Placental epithelial cell (primary cell): ENCODE measurements around the gene TMCO4. TPM values are rescaled to one million over a fixed set of nuclear protein-coding genes. Genes with fewer than 3 reads are reported as not detected.

Source experiments
- total RNA-seq: library from RNA; depleted of rRNA; stranded (reverse); fragments of >200 nt; gene quantifications from 2 replicates; pipeline ENCODE4 v1.2.3, GENCODE V29; 2012

Gene TMCO4
- total RNA-seq: 33.8 and 39.1 TPM in 2 replicates

DNA sequence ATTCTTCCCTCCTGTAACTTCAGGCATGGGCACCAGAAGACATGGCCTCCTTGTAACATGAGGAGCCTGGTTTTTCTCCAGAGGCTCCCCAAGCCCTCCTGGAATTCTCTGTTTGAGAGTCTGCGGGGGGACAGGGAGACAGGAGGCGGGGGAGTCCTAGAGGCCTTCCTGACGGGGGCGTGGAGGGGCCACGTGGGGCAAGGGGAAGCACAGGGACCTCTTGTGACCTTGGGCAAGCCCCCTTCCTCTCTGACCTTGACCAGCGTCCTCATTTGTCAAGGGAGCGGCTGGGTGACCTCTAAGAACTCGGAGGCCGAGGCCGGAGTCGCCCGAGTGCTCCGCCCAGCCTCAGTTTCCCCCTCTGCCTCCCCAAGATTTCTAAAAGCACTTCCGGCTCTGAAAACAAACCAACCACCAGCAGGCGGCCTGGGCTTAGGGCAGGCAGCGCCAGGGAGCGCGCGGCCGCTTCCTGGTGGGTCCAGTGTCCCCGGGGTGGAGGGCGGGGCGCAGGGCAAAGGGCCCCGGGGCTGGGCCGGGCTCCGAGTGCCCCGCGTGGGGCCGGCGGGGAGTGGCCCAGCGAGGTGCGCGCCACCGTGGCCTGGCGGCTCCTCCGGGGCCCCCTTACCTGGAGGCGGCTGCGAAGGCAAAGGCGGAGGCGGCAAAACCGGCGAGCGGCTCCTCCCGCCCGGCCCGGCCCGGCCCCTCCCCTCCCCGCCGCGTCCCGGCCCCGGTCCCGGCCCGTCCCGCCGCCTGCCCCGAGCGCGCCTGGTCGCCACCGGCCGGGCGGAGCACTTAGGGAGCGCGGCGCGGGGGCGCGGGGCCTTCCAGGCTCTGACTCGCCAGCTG is at the start of gene TMCO4:
Gene TMCO4, minus strand, starts transcription at position 687 of the 846 bp plus-strand sequence. CDS start 19,158 bp downstream, outside the sequence.

GRCh38 chr1:19814681-19815503 is 15.2 kb upstream of the TMCO4 start, which contains the start of gene RNF186:
RNF186 (minus strand) TSS chr1:19815283; CDS start chr1:19815101, 182 bp downstream.

GRCh38 chr1:19664453-19665185 is 135.1 kb downstream of the TMCO4 start, which contains the start of gene HTR6:
HTR6 (plus strand) TSS chr1:19664875; CDS start chr1:19665754, 879 bp downstream.

DNA sequence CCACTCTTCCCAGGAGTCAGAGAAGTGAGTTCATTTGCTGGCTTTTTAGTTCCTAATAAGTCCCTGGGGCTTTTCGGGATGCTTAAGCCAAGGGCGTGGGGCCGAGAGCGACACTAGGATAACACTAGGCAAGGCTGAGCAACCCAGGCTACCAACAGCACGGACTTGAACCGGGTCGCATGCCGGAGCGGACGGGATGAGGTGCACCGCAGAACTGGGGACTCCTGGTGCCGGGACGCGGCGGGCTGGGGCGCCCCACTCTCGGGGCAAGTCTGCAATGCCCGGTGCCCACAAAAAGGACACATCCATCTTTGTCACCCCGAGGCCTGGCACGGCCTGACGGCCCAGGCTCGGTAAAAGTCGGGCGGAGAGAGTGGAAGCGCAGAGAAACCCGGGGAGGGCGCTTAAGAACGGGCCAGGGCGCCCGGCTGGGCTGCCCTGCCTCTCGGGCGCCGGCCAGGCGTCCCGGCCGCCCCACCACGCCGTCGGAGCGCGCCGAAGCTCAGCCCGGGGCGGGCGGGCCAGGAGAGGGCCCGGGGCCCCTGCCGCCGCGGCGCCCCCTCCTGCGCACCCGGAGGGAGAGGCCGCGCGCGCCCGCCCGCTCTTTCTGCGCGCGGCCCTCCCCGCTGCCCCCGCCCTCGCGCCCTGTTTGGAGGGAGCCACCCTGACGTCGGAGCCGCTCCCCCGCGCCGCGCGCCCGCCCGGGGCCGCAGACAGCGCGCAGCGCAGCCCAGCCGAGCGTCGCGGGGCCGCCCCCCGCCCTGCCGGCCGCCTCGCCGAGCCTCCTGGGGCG is 155.9 kb downstream of the TMCO4 start, which contains the start of gene NBL1:
Gene NBL1, plus strand, starts transcription at position 710 of the 793 bp plus-strand sequence. CDS start 10,720 bp downstream, outside the sequence.

Other genes with a start within 250 kb of the TMCO4 start
- 11.0 and 26.6 TPM in 2 replicates for gene NBL1, start 155.6 kb downstream of the TMCO4 start, total RNA-seq
- gene HTR6, start 135.0 kb downstream of the TMCO4 start, total RNA-seq: not detected in 2 replicates
- not detected in 2 replicates for gene RNF186, start 15.4 kb upstream of the TMCO4 start, total RNA-seq
- 11.4 and 11.5 TPM in 2 replicates for gene OTUD3, start 82.5 kb upstream of the TMCO4 start, total RNA-seq
- not detected in 2 replicates for gene PLA2G2E, start 123.7 kb upstream of the TMCO4 start, total RNA-seq
- not detected in 2 replicates for gene PLA2G2A, start 179.7 kb upstream of the TMCO4 start, total RNA-seq